RPMI7951 (cell line): ENCODE data around the gene DZIP1L. TPM values are rescaled to one million over a fixed set of nuclear protein-coding genes. Genes with fewer than 3 reads are reported as not detected.

Experiments
- DNase-seq: peaks from one replicate; pipeline ENCODE4 v3.0.0-alpha.2; 2012; ENCODE audit warnings: low read depth
- total RNA-seq: library from RNA; depleted of rRNA; stranded (reverse); fragments of >200 nt; shearing (Covaris generic); gene quantifications from 2 replicates; pipeline ENCODE4 v1.2.3, GENCODE V29; 2014; rRNA removed

DZIP1L gene
- total RNA-seq, 1 experiment from 2014 or later = 7.4 TPM

GRCh38 chr3:138033202-138033691 lies 82.2 kb downstream of the DZIP1L start:
- no peak for DNase-seq

- no peak for DNase-seq
Observed at GRCh38 chr3:138032567-138032966, 82.8 kb downstream of the DZIP1L start.

GRCh38 chr3:138031536-138031935 lies 83.9 kb downstream of the DZIP1L start:
- no peak for DNase-seq

GRCh38 chr3:138030734-138031280 lies 84.6 kb downstream of the DZIP1L start:
- DNase-seq = no peak

- no peak for DNase-seq
Observed at GRCh38 chr3:138027821-138028220, 87.6 kb downstream of the DZIP1L start.

- DNase-seq = no peak
Observed at GRCh38 chr3:138025553-138025952, 89.9 kb downstream of the DZIP1L start.

- DNase-seq = no peak
Observed at GRCh38 chr3:138023754-138024153, 91.7 kb downstream of the DZIP1L start.

GRCh38 chr3:138019281-138020069 lies 95.9 kb downstream of the DZIP1L start:
- DNase-seq = no peak

GRCh38 chr3:138016065-138016464 lies 99.3 kb downstream of the DZIP1L start:
- DNase-seq = no peak

- DNase-seq = no peak
Observed at GRCh38 chr3:138012526-138012925, 102.9 kb downstream of the DZIP1L start.

Other genes starting within 250 kb of the DZIP1L start
- gene CLDN18, start 105.4 kb downstream of the DZIP1L start, total RNA-seq = not detected in 2 replicates
- gene A4GNT, start 16.8 kb upstream of the DZIP1L start, total RNA-seq = not detected in 2 replicates
- gene DBR1, start 59.3 kb upstream of the DZIP1L start, total RNA-seq = 22.9 and 25.1 TPM in 2 replicates
- gene ARMC8, start 71.7 kb upstream of the DZIP1L start, total RNA-seq = 42.7 and 67.5 TPM in 2 replicates
- gene NME9, start 214.2 kb upstream of the DZIP1L start, total RNA-seq = not detected in 2 replicates
- gene MRAS, start 233.0 kb upstream of the DZIP1L start, total RNA-seq = 23.5 and 29.6 TPM in 2 replicates